GM19467 (cell line): Measurements from ENCODE around the gene MYL12B.

Experiments used
- ATAC-seq: cut with Tn5 transposase; IDR thresholded peaks from one replicate; pipeline ENCODE4 v1.9.1; 2021; ENCODE audit warnings: mild to moderate bottlenecking, moderate library complexity; ENCODE audit not compliant: unreplicated experiment

MYL12B gene

DNA sequence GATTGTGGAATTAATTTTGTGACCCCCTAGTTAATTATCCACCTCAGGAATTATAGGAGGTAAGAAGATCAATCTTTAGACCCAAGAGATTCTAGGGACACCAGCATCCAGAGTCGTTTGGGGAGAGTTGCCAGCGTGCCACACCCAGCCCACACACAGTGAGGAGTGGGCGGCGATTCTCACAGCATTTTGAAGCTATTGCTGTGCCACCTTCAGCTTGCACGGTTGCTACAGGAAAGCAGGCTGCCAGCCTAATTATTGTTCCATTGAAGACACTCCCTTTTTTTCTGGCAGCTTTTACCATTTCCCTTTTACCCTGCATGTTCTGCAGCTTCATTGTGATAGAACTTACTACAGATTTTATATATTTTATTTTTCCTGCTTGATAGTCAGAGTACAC lies 27.5 kb upstream of the MYL12B start:
- no peak for ATAC-seq

GRCh38 chr18:3235846-3236245 lies 26.1 kb upstream of the MYL12B start:
- ATAC-seq = no peak

- no peak for ATAC-seq
These were observed 25.5 kb upstream of the MYL12B start for GRCh38 chr18:3236470-3236869.

DNA sequence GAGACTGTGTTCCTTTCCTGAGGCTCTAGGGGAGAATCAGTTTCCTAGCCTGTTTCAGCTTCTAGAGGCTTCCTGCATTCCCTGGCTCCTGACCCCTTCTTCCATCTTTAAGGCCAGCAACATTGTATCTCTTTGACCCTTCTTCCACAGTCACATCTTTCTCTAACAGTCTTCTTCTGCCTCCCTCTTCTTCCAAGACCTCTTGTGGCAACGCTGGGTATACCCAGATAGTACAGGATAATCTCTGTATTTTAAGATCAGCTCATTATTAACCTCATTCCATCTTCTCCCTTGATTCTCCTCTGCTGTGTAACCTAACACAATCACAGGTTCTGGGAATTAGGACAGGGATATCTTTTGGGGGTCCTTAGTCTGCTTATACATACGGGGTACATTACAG lies 23.2 kb upstream of the MYL12B start:
- ATAC-seq = no peak

- no peak for ATAC-seq
These were observed 16.8 kb upstream of the MYL12B start for GRCh38 chr18:3245185-3245564.

- peak; percentile 42 for ATAC-seq
These were observed 15.9 kb upstream of the MYL12B start for GRCh38 chr18:3245853-3246634.

- ATAC-seq = peak; percentile 3
These were observed 15.2 kb upstream of the MYL12B start for GRCh38 chr18:3246635-3247239.

DNA sequence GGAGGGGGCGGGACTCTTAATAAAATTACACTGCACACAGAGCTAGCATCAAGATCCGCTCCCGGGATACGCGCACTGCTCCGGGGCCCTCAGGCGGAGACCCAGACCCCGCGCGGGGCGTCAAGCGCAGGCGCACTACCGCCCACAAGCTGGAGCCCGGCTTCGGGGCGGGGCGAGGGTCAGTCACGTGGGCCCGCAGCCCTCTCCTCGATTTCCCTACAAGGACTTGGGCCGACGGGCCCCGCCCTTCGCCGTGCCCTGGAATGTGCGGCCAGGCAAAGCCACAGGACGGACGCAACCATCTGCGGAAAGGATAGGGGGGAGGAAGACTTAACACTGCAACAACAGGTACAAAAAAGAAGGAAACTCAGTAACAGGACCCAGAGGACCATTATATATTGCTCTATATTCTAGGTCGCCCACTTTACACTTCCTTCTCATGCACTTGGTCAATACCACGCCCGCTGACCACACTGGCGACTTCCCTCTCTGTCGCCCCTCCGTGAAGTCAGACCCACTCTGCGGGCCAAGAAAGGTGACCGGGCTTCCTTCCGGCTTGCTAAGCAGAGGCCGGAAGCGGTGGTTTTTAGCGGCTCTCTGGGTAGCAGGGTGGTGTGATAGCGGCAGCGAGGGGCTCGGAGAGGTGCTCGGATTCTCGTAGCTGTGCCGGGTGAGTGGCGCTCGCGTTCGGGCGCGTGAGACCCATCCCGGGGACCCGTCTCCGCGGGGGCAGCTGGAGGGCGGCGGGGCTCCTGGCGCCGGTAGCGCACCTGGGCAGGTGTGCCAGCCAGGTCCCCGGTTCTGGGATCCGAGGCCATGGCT lies 14.5 kb upstream of the MYL12B start, which contains the start of gene MYL12A:
Gene MYL12A (plus strand): TSS at position 562 of the 822 bp plus-strand sequence. CDS start 5,447 bp downstream, outside the sequence.
- peak; percentile 76 for ATAC-seq

GRCh38 chr18:3248062-3248657 lies 13.8 kb upstream of the MYL12B start:
- ATAC-seq = no peak

DNA sequence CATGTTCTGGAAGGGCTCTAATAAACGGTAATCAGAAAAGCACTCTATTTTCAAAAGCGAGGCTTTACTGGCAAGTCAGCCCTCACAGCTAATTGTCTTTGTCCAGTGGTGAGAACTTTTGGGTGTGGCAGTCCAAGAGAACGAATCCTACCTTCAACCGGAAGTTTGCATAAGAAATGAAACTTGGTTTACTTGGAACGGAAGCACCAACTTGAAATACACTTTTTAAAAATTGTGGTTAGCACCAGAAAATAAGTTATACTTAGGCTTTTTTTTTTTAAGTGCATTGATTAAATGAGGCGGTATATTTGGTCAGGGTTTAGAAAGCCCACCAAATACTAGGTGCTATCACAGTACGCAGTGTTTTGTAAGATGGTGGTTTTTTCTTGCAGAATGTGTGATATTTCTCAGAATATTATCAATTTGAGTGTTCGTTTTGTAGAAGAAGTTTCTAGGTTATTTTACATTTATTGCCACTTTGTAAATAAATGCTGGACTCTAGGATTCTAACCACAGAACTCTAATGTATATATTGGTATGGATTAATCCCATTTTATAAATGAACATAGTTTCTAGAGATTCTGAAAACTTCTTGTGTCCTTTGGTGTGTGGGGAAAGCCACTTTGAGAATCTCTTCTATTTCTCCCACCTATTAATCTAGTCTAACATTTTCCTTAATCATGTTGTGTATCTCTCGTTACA lies 13.1 kb upstream of the MYL12B start:
- no peak for ATAC-seq

DNA sequence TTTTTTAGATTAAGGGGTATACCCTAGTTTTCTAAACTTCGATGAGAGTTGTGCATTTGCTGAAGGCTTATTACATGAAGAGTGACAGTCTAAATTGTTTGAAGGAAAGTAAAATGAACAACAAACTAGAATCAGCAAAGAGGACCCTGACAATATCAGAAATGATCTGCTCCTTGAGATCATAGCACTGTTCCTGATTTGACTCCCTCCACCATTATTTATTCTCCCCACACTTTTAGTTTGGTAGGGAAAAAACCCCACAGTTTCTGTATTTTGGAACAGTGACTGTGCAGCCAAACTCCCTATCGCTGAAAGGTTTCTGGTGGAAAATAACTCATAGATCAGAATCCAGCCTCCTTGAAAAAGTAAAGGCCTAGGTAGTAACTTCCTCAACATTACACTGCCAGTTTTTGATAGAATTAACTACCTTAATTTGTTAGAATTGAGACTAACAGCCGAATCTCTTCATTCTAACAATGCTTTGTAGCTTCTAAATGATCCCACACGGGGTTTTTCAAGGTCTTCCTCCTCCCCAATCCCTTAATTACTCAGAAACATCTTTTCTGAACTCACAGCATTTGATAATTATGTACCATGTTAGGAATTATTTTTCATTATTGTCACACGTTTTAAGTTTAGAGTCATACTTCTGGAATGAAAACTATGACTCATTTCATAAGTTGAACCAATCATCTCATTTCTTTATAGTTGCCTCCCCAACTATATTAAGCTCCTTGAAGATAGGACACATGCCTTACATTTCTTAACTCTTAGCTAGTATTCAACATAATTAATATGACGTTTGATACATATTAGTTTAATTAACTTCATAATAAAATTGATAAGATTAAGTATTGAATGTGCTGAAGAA lies 11.5 kb upstream of the MYL12B start:
- no peak for ATAC-seq

- no peak for ATAC-seq
These were observed 10.5 kb upstream of the MYL12B start for GRCh38 chr18:3251249-3251962.

DNA sequence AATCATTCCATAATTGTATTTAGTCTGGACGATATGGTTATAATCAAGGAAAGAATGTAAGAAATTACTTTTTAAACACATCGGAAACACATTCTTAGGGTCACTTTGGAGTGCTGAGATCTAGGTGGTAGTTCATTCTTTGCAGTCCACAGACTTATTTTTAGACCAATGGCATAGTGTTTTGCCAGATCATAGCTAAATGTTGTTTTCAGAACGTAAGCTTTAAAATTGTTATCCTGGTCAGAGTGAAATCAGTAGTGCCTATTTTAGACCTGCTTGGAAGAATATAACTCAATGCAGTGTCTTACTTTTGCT lies 10.0 kb upstream of the MYL12B start:
- ATAC-seq = no peak

GRCh38 chr18:3252843-3253242 lies 9.1 kb upstream of the MYL12B start:
- no peak for ATAC-seq

DNA sequence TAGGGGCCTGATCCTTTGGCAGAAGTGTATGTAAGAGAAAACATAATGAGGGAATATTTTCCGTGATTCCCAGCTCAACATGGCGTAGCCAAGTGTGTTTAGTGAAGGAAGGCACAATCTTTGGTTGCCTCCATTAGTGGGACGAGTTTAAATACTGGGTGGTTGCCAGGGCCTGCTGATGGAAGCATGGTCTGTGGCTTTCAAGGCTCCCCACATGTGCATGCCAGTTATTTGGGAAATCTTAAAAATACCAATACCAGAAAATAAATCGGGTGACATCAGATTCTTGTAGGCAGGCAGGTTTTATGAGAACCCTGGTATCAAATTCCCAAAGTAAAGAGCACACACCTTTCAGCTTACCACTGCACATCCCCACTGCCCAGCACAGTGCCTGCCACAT lies 7.2 kb upstream of the MYL12B start:
- no peak for ATAC-seq

DNA sequence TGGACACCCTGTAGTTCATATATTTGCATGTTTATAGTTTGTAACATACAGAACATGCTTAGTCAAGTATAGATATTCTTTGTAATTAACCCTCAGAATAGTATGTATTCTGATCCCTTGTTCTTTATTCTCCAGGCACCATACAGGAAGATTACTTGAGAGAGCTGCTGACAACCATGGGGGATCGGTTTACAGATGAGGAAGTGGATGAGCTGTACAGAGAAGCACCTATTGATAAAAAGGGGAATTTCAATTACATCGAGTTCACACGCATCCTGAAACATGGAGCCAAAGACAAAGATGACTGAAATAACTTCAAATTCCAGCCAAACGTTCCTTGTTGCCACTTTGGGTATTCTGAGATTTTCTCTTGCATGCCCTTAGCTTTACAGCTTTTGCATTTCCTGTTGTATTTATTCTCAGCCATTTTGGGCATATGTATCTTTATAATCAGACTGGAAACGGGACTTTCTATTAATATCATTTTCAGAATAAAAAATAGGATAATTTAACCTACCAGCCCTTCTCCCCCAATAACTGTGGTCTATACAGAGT lies 6.2 kb upstream of the MYL12B start:
- ATAC-seq = no peak

- ATAC-seq = no peak
These were observed 5.0 kb upstream of the MYL12B start for GRCh38 chr18:3256693-3257626.

GRCh38 chr18:3257627-3258120 lies 4.3 kb upstream of the MYL12B start:
- ATAC-seq = no peak
